HG02973 (cell line): Measurements from ENCODE around the gene ASF1B.
A peak's percentile ranks its signal among the peaks of the same experiment; 100 is the strongest.

Experiments
- ATAC-seq: cut with Tn5 transposase; IDR thresholded peaks from one replicate; pipeline ENCODE4 v1.9.1; 2021; ENCODE audit warnings: moderate library complexity; ENCODE audit not compliant: unreplicated experiment

ASF1B gene

DNA sequence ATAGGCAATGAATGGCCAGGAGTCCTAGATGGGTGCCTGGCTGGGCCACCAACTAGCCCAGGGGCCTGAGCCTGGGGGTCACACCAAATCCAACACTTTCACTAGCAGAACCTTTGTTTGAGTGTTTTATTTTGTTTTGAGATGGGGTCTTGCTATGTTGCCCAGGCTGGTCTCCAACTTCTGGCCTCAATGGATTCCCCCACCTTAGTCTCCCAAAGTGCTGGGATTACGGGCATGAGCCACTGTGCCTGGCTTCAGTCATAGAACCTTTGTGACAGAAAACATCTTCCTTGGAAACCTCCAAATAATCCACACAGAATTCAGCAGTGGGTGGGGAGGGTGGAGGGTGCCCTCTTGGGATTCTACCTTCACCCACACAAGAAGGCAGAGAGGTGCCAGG lies 24.9 kb downstream of the ASF1B start:
- ATAC-seq = no peak

DNA sequence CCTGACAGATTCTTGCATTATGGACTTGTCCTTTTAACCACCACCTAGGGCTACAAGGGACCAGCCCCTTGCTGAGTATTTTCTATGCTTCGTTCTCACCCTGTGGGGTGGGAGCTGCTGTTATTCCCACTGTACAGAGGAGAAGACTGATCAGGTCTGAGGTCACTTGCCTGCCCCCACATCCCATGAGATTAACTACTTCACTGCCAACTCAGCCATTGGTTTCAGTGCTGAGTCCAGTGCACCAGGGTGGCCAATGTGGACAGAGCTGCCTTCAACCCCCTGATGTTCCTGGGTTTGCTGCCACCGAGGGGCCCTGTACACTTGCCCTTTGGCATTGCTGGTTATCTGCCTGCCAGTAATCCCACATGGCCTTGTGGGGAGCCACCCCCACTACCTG lies 25.7 kb downstream of the ASF1B start:
- ATAC-seq = no peak

GRCh38 chr19:14107581-14108461 lies 28.6 kb downstream of the ASF1B start:
- ATAC-seq = no peak

GRCh38 chr19:14106840-14107239 lies 29.5 kb downstream of the ASF1B start:
- no peak for ATAC-seq

DNA sequence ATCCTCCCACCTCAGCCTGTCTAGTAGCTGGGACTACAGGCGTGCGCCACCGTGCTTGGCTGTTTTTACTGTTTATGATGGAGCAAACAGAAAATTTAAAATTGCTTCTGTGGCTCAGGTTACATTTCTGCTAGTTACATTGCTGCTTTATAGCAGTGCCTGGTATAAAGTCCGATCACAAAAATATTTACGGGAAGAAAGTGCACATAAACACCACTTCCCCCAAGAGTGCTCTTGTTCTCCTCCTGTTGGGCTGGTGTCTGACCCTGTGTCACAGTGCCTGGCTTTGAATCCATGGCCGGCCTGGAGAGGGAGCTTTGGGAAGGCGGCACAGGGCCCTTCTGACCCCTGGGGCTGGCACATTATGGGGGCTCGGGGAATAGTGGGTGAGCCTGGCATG lies 30.7 kb downstream of the ASF1B start:
- ATAC-seq = no peak

- ATAC-seq = no peak
Measured at GRCh38 chr19:14103310-14103709, 33.1 kb downstream of the ASF1B start.

DNA sequence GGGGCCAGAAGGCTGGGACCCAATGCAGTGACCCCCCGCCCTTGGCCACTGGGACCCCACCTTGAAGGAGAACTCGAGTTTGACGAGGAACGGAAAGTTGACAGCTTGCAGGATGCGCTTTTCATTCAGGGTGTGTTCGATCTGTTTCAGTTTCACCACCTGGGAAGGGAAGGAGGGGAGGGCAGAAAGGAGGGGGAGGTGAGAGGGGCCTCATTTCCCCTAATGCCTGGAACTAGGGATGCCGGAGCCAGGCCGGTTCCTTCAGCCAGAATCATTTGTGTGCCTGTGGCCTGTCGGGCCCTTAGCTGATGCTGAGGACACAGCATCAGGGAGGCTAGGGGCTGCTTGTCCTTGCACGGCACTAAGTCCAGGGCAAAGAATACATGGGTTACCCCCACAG lies 33.6 kb downstream of the ASF1B start:
- no peak for ATAC-seq

GRCh38 chr19:14102102-14102696 lies 34.2 kb downstream of the ASF1B start:
- ATAC-seq = no peak

- no peak for ATAC-seq
Measured at GRCh38 chr19:14101003-14101545, 35.3 kb downstream of the ASF1B start.

DNA sequence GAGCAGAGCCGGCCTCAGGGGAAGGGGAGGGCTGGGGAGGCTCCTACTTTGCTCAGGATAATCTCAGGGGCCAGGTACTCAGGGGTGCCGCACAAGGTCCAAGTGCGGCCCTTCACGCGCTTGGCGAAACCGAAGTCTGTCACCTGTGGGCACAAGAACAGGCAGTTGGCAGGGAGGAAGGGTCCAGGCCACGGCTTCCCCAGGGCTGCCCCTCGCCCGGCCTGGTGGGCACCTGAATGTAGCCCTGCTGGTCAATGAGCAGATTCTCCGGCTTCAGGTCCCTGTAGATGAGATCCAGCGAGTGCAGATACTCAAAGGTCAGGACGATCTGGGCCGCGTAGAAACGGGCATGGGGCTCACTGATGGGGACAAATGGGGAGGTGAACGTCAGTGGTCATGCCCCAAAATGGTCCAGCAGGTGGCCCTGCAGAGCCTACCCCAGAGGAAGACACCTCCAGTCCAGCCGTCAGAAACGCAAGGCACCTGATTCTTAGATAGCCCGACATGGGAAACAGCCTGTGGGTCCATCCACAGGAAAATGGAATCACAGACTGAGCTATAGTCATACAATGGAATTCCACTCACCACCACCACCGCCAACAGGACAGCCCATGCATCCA lies 38.7 kb downstream of the ASF1B start:
- ATAC-seq = no peak

DNA sequence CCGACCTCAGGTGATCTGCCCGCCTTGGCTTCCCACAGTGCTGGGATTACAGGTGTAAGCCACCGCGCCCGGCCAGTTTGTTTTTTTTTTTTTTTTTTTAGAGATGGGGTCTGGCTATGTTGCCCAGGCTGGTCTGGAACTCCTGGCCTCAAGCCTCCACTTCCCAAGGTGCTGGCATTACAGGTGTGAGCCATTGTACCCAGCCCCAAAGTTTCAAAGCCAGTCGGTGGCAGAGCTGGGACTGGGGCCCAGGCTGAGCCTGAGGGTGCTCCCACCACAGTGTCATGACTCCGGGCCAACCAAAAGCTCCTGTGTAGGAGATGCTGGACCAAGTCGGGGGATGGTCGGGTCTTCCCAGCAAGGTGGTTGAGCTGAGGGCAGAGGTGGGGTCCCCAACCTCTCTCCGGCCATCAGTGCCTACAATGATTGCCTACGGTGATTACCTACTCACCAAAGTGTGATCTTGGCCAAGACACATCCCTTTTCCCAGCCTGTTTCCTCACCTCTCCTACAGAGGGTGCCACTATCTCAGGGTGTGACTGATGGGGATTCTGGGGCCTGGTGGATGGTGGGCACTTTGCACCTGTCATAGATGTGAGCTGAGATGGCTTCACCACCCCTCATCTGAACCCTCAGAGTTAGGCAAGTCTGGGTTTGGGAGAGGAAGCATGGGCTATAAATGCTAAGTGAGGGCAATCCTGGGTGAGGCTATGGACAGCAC lies 40.0 kb downstream of the ASF1B start:
- no peak for ATAC-seq

- ATAC-seq = no peak
Measured at GRCh38 chr19:14094854-14095253, 41.5 kb downstream of the ASF1B start.

DNA sequence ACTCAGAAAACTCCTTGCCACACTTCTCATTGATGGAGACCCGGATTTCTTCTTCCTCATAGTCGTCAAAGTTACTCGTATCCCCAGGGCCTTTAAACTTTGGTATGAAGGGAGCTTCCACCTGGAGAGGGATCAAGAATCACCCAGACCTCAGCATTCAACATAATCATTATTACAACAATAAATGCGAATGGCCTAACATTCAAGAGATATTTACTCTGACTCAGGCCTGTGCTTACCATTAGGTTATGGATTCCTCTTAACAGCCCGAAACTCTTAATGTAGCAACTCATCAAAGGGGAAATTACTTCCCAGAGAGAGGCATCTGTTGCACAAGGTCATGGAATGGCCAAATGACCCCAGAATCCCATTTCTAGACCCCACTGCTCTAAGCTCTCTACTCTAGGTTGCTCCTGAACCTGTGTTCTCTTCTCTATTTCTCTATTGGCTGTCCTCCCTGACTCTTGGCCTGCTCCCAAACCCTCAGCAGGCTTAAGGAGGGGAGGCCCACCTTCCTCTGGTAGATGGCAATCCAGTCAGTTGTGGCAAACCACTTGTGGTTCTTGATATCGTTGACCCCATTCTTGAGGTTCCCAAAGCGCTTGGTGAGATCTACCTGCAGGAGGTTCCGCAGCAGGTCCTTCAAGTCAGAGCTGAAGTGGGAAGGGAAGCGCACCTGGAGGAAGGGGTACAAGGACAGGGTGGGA lies 43.1 kb downstream of the ASF1B start:
- no peak for ATAC-seq

- no peak for ATAC-seq
Measured at GRCh38 chr19:14091813-14092462, 44.5 kb downstream of the ASF1B start.

- peak; percentile 46 for ATAC-seq
Measured at GRCh38 chr19:14091081-14091812, 45.1 kb downstream of the ASF1B start.

DNA sequence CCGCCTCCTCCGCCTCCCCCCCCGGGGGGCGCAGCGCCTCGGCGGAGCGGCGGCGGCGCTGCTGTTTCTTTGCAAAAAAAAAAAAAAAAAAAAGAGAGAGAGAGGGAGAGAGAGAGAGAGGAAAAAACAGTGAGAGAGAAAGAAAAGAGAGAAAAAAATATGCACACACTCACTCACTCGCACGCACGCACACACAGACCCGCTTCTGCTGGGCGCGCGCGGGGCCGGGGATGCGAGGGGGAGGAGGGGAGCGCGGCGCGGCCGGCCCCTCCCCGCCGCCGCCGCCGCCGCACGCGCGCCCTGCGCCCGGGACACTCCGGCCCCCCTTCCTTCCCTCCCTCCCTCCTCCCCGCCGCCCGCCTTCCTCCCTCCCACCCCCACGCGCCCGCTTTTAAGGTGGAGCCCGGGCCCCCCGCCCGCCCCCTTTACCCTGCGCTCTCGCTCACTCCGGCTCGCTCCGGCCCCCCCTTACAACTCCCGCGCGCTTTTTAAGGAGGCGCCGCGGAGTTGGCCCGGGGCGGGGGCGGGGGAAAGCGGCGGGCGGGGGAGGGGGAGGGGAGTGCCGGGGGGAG lies 45.8 kb downstream of the ASF1B start, which contains the start of gene SAMD1:
SAMD1 (minus strand) TSS at position 243 of the 572 bp plus-strand sequence.
- peak; percentile 27 for ATAC-seq

DNA sequence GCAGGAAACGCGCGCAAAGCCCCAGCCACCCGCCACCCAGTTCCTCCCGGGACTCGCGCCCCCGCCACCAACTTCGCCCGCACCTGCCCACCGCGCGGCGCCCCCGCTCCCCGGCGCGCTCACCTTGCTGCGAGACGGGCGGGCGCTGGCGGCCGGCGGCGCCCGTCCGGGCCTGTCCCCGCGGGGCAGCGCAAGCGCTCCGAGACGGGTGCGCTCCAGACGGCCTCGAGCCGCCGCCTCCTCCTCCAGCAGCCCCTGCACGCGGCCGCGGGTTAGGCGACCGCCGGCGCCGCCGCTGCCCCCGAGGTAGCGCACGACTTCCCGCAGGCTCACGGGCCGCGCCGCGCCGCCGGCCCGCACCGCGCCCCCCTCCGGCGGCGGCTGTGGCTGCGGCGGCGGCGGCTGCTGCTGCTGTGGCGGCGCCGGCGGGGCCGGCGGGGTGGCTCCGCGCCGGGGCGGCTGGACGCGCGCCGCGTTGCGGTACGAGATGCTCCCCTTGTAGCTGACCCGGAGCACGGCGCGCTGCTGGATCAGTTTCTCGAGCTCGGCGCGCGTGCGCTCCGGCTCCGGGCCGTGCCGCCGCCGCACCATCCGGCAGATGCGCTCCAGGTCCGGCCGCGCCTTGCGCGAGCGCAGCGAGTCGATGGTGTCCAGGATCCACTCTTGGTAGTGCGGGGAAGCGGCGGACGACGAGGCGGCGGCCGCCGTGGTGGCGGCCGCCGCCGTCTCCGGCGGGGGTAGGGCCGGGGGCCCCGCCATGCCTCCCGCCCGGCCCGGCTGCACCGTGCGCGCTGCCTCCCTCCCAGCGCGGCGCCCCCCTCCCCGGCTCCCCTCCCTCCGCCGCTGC lies 46.5 kb downstream of the ASF1B start:
- no peak for ATAC-seq

GRCh38 chr19:14089412-14089661 lies 47.1 kb downstream of the ASF1B start:
- no peak for ATAC-seq
